Effector memory CD8-positive, alpha-beta T cell (primary cell): ENCODE data around the gene GALNTL6.
"Not testable (repeated sequence)": the region's sequence is repeated elsewhere in the genome, so short reads cannot be mapped to it uniquely, and the experiment has no call there.

Experiments used
- ATAC-seq: fragments of 150-1000 bp; cut with Tn5 transposase; replicated peaks from 2 replicates; pipeline ENCODE4 v1.10.0; 2021; ENCODE audit warnings: mild to moderate bottlenecking, moderate library complexity
- DNase-seq, 3 experiments: peaks; one replicate each; pipeline ENCODE4 v3.0.0; 2021
- H3K27ac Mint-ChIP-seq, 2 donors: one replicate each; pipeline ENCODE4 v1.8.0; 2022; ENCODE audit warnings: mild to moderate bottlenecking in 2 of 2, mixed read lengths in 2 of 2, moderate library complexity in 2 of 2
- H3K27me3 Mint-ChIP-seq, 2 donors: one replicate each; pipeline ENCODE4 v1.8.0; 2022; ENCODE audit warnings: mixed read lengths in 2 of 2
- H3K36me3 Mint-ChIP-seq: one replicate; pipeline ENCODE4 v1.8.0; 2022; ENCODE audit warnings: mild to moderate bottlenecking, moderate library complexity, mixed read lengths; ENCODE audit not compliant: insufficient read depth
- H3K4me1 Mint-ChIP-seq, 2 donors: one replicate each; pipeline ENCODE4 v1.8.0; 2022; ENCODE audit warnings: low read depth in 2 of 2, mixed read lengths in 2 of 2
- H3K4me3 Mint-ChIP-seq, 2 donors: one replicate each; pipeline ENCODE4 v1.8.0; 2022; ENCODE audit warnings: mild to moderate bottlenecking in 2 of 2, mixed read lengths in 2 of 2, moderate library complexity in 2 of 2
- H3K9me3 Mint-ChIP-seq, 2 donors: one replicate each; pipeline ENCODE4 v1.8.0; 2022; ENCODE audit warnings: mixed read lengths in 2 of 2

Gene GALNTL6

DNA sequence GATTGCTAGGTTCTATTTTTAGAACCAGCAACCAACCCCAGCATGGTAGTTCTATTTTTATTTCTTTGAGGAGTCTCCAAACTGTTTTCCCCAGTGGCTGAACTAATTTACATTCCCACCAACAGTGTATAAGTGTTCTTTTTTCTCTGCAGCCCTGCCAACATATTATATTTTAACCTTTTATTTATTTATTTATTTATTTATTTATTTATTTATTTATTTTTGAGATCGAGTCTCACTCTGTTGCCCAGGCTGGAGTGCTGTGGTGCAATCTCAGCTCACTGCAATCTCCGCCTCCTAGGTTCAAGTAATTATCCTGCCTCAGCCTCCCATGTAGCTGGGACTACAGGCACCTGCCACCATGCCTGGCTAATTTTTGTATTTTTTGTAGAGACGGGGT, 1074.2 kb downstream of the GALNTL6 start:
- H3K9me3 Mint-ChIP-seq, H3K36me3 Mint-ChIP-seq, DNase-seq, H3K27ac Mint-ChIP-seq, H3K4me1 Mint-ChIP-seq, H3K4me3 Mint-ChIP-seq, ATAC-seq, H3K27me3 Mint-ChIP-seq: not testable (repeated sequence)

DNA sequence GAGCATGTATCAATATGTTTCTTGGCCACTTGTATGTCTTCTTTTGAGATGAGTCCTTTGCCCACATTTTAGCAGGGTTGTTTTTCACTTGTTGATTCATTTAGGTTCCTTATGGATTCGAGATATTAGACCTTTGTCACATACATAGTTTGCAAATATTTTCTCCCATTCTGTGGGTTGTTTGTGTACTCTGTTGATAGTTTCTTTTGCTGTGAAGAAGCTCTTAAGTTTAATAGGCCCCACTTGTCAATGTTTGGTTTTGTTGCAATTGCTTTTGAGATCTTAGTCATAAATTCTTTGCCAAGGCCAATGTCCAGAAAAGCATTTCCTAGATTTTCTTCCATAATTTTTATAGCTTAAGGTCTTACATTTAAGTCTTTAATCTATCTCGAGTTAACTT, 1074.8 kb downstream of the GALNTL6 start:
- ATAC-seq (no peak), DNase-seq (no peak)
- Mint-ChIP-seq H3K4me3 (no peak overlapping the region), H3K27me3 (no peaks in the 10 kb centered on the region), H3K36me3 (no peaks in the 10 kb centered on the region), H3K27ac (no peak overlapping the region), H3K9me3 (peaks cover 0 to 3% of the 10 kb centered on the region in 2 donors), H3K4me1 (no peaks in the 10 kb centered on the region)

DNA sequence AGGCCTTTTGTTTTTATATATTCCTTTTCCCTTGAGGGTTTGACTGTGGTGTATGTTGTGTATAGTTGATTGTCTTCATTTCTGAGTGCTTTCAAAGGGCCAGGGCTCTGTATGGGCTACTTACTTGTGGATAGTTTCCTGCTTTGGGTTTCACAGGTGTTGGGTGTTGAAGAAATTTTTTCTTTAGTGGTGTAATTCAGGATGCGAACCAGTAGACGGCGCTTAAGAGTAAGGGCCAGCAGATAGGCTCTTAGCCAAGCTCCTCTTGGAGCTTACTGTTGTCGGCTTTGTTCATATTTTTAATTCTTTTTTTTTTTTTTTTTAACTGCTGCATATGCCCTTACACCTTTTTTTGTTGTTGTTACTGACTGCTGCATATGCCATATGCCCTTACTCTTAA, 1079.1 kb downstream of the GALNTL6 start:
- Mint-ChIP-seq H3K27me3 (no peaks in the 10 kb centered on the region), H3K4me1 (no peaks in the 10 kb centered on the region), H3K9me3 (peaks cover 2 to 8% of the 10 kb centered on the region in 2 donors), H3K4me3 (no peak overlapping the region), H3K27ac (no peak overlapping the region), H3K36me3 (no peaks in the 10 kb centered on the region)
- DNase-seq (no peak), ATAC-seq (no peak)

DNA sequence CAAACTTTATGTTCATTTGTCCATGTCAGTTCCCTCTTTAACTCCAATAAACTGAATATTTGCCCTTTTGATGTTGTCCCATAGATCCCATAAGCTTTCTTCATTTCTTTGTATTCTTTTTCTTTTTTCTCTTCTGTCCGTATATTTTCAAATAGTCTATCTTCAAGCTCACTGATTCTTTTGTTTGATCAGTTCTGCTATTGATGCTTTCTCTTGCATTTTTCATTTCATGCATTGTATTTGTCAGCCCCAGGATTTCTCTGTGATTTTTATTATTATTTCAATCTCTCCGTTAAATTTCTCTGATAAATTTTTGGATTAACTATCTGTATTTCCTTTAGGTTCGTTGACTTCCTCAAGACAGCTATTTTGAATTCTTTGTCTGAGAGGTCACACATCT, 1082.5 kb downstream of the GALNTL6 start:
- H3K4me1 Mint-ChIP-seq = no peaks in the 10 kb centered on the region
- H3K4me3 Mint-ChIP-seq = no peak overlapping the region
- no peaks in the 10 kb centered on the region for H3K27me3 Mint-ChIP-seq
- DNase-seq (no peak), ATAC-seq (no peak)
- H3K27ac Mint-ChIP-seq = no peak overlapping the region
- no peaks in the 10 kb centered on the region for H3K36me3 Mint-ChIP-seq
- H3K9me3 Mint-ChIP-seq = peaks cover 0 to 8% of the 10 kb centered on the region in 2 donors

DNA sequence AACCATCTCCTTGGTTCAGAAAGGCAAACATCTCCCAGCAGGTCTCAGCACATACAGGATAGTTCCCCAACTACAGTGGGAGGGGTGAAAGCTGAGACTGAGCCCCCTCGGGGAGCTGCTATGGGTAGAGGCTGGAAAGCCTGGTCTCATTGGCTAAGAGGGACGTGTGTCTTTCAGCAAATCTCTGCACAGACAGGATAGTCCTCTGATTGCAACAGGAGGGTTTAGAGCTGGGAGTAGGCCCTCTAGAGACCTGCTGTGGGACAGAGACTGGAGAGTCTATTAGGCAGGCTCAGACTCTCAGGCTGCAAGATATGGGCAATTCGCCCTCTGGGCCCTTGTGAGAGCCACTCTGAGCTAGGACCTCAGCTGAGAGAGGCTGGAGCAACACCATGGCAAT, 1083.8 kb downstream of the GALNTL6 start:
- ATAC-seq (no peak), DNase-seq (no peak)
- H3K36me3 Mint-ChIP-seq = no peaks in the 10 kb centered on the region
- H3K27ac Mint-ChIP-seq = no peak overlapping the region
- no peaks in the 10 kb centered on the region for H3K27me3 Mint-ChIP-seq
- no peaks in the 10 kb centered on the region for H3K4me1 Mint-ChIP-seq
- H3K9me3 Mint-ChIP-seq = peaks cover 0 to 8% of the 10 kb centered on the region in 2 donors
- no peak overlapping the region for H3K4me3 Mint-ChIP-seq

DNA sequence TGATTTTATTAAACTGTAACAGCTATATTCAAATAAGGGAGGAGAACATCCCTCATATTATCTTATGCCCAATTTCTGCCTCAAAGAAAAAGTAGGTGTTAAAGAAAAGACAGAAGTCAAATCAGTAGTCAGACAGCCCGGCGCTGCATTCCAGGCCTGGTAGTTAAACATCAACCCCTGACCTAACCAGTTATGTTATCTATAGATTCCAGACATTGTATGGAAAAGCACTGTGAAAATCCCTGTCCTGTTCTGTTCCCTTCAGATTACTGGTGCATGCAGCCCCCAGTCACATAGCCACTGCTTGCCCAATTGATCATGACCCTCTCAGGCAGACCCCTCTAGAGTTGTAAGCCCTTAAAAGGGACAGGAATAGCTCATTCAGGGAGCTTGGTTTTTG, 1085.5 kb downstream of the GALNTL6 start:
- no peak for ATAC-seq
- Mint-ChIP-seq H3K27ac (no peak overlapping the region), H3K27me3 (no peaks in the 10 kb centered on the region), H3K4me1 (no peaks in the 10 kb centered on the region), H3K36me3 (no peaks in the 10 kb centered on the region), H3K9me3 (peaks cover 0 to 8% of the 10 kb centered on the region in 2 donors), H3K4me3 (no peak overlapping the region)
- DNase-seq = no peak

DNA sequence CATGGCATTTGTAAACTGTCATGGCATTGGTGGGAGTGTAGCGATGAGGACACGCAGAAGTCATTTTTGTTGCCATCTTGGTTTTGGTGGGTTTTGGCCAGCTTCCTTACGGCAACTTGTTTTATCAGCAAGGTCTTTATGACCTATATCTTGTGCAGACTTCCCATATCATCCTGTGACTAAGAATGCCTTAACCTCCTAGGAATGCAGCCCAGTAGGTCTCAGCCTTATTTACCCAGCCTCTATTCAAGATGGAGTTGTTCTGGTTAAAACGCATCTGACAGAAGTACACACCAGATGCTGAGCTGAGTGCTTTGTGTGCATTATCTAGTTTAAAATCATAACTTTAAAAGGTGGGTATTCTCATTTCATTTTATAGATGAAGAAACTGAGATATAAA, 1086.7 kb downstream of the GALNTL6 start:
- Mint-ChIP-seq H3K36me3 (no peaks in the 10 kb centered on the region), H3K4me1 (no peaks in the 10 kb centered on the region), H3K27me3 (no peaks in the 10 kb centered on the region), H3K4me3 (no peak overlapping the region), H3K27ac (no peak overlapping the region), H3K9me3 (peaks cover 0 to 8% of the 10 kb centered on the region in 2 donors)
- DNase-seq (no peak), ATAC-seq (no peak)

DNA sequence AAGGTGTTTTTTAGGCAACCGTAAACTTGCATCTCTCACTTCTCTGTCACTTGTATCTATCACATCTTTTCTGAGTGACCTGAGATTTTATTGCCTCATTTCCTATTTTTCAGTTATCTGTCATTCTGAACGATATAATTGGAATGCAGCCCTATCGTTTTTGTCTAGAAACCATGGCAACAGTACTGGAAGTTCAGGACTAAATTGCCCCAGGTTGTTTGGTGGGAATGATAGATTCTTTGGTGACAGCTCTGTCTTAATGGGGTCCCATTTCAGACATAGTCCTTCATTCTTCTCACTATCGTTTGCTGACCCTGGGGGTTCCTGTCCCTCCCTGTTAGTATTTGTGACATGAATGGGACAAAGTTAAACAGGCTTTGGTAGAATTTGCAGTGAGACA, 1087.7 kb downstream of the GALNTL6 start:
- no peak overlapping the region for H3K4me3 Mint-ChIP-seq
- no peaks in the 10 kb centered on the region for H3K4me1 Mint-ChIP-seq
- H3K27me3 Mint-ChIP-seq = no peaks in the 10 kb centered on the region
- no peaks in the 10 kb centered on the region for H3K36me3 Mint-ChIP-seq
- ATAC-seq = no peak
- no peak for DNase-seq
- no peak overlapping the region for H3K27ac Mint-ChIP-seq
- H3K9me3 Mint-ChIP-seq = peaks cover 0 to 2% of the 10 kb centered on the region in 2 donors

DNA sequence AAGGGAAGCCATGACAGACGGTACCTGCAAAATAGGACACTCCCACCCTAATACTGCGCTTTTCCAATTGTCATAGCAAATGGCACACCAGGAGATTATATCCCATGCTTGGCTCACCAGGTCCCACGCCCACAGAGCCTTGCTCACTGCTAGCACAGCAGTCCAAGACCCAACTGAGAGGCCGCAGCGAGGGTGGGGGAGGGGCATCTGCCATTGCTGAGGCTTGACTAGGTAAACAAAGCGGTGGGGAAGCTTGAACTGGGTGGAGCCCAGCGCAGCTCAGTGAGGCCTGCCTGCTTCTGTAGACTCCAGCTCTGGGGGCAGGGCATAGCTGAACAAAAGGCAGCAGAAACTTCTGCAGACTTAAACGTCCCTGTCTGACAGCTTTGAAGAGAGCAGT, 1099.3 kb downstream of the GALNTL6 start:
- ATAC-seq, H3K4me3 Mint-ChIP-seq: not testable (repeated sequence)

DNA sequence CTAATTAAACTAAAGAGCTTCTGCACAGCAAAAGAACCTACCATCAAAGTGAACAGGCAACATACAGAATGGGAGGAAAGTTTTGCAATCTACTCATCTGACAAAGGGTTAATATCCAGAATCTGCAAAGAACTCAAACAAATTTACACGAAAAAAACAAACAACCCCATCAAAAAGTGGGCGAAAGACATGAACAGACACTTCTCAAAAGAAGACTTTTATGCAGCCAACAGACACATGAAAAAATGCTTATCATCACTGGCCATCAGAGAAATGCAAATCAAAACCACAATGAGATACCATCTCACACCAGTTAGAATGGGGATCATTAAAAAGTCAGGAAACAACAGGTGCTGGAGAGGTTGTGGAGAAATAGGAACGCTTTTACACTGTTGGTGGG, 1104.2 kb downstream of the GALNTL6 start:
- not testable (repeated sequence) for H3K9me3 Mint-ChIP-seq, ATAC-seq

More for the DNA sequence above, 1099.3 kb downstream of the GALNTL6 start:
- not testable (repeated sequence) for H3K9me3 Mint-ChIP-seq, H3K4me1 Mint-ChIP-seq, H3K27ac Mint-ChIP-seq, DNase-seq, H3K27me3 Mint-ChIP-seq, H3K36me3 Mint-ChIP-seq

DNA sequence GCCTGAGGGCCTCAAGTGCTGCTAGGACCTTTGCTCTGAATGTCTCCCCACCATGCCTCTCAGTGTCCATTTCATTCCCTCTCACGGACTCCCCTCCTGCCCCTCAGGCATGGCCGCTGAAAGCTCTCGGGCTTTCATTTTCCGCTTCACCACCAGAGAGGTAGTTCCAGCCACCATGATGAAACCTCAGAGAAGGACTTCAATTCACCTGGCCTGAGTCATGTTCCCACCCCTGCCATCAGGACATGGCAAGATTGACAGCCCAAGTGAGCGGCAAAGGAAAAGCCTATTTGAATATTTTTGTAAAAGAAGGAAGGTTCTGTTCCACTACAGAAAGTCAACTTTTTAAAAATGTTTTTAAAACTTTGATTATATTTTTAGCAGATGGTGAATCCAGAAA, 1106.1 kb downstream of the GALNTL6 start:
- H3K36me3 Mint-ChIP-seq = no peaks in the 10 kb centered on the region
- H3K27ac Mint-ChIP-seq = no peak overlapping the region
- H3K4me3 Mint-ChIP-seq = no peak overlapping the region
- H3K27me3 Mint-ChIP-seq = no peaks in the 10 kb centered on the region
- DNase-seq (no peak), ATAC-seq (no peak)
- no peaks in the 10 kb centered on the region for H3K4me1 Mint-ChIP-seq
- H3K9me3 Mint-ChIP-seq = peaks cover 0 to 9% of the 10 kb centered on the region in 2 donors

More for the DNA sequence above, 1104.2 kb downstream of the GALNTL6 start:
- not testable (repeated sequence) for H3K4me1 Mint-ChIP-seq, H3K36me3 Mint-ChIP-seq, H3K4me3 Mint-ChIP-seq, DNase-seq, H3K27ac Mint-ChIP-seq, H3K27me3 Mint-ChIP-seq

DNA sequence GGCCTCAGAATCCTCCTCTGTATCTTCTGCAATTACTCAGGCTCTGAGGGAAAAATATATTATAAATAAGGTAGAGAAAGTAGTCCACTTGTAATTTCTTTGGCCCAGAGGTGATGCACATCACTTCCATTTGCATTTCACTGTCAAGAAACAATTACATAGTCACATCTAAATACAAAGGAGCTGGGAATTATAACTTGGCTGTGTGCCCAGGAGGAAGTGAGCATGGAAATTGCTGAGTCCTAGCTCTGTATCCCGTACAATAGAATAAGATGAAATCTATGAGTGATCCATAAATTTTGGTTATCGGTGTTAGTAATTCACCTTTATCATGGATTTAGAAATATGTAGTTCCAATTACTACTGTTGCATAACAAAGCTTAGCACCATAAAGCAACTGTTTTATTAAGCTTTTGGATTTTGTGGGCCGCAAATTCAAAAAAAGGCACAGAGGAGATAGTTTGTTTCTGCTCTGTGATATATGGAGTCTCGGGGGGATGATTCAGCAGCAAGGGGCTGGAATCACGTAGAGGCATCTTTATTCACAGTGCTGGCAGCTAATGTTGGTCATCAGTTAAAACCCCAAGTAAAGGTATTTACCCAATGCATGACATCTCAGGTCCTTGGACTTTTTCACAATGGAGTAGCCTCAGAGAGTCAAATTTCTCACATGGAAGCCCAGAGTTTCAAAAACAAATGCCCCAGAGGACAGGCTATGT, 1114.1 kb downstream of the GALNTL6 start:
- ATAC-seq = no peak
- Mint-ChIP-seq H3K27me3 (no peaks in the 10 kb centered on the region), H3K4me3 (no peak overlapping the region), H3K36me3 (no peaks in the 10 kb centered on the region), H3K27ac (no peak overlapping the region), H3K4me1 (no peaks in the 10 kb centered on the region), H3K9me3 (peaks cover 0 to 9% of the 10 kb centered on the region in 2 donors)
- DNase-seq = no peak

DNA sequence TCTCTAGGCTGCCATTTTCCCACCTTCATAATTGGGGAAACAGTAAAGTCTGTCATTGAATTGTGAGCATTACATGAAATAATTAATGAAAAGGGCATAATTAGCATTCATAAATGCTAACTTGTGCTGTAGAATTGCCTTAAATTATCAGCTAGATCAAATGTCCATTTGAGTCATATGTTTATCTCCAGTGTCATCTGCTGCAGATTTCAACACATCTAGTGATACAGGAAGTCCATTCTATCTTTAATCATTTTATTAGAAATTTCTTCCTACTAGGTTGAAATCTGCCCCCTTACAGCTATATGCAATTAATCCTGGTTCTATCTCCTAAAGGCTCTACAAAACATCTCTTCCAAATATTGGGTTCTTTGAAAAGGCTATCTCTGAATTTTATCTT, 1115.1 kb downstream of the GALNTL6 start:
- Mint-ChIP-seq H3K4me3 (no peak overlapping the region), H3K27ac (no peak overlapping the region), H3K9me3 (peaks cover 0 to 8% of the 10 kb centered on the region in 2 donors), H3K36me3 (no peaks in the 10 kb centered on the region), H3K4me1 (no peaks in the 10 kb centered on the region), H3K27me3 (no peaks in the 10 kb centered on the region)
- no peak for ATAC-seq
- DNase-seq = no peak

DNA sequence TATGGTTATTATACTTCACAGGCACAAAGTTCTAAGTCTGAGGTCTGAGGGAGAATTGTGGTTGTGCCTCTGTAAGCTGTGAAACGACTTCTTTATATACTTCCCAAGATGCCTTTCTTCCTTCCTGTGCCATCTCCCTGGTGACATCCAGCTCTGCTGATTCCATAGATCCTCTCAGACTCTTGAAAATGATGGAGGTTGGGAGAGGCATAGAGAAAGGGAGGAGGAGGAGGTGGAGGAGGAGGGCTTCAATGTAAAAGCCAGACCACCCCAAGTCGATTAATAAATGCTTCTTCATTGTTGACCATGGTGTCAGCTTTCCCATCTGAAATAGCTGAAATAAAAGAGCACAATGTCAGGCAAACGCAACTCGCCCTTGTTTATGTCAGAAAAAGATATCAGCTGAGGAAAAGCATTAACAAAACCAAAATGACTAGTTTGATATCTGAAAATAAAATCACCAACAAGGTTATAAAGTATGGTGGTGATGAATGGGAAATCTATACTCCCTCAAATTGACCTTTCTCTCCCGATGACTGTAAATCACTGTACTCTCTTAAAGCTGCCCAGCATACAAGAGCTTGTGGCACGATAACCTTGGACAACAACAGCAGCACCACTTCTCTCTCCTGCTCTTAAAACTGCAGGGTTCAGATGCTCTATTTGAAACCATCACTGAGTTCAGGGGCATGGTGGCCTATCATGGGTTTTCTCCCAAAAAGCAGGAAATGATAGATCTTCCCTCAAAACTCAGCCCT, 1125.0 kb downstream of the GALNTL6 start:
- no peak for DNase-seq
- Mint-ChIP-seq H3K9me3 (no peaks in the 10 kb centered on the region), H3K27ac (no peak overlapping the region), H3K36me3 (no peaks in the 10 kb centered on the region), H3K4me1 (no peaks in the 10 kb centered on the region), H3K27me3 (peaks cover 0 to 6% of the 10 kb centered on the region in 2 donors), H3K4me3 (no peak overlapping the region)
- ATAC-seq = no peak
